ENCODE results near the gene VKORC1L1.
A peak's percentile ranks its signal among the peaks of the same experiment; 100 is the strongest.
"Not testable (repeated sequence)": the region's sequence is repeated elsewhere in the genome, so short reads cannot be mapped to it uniquely, and the experiment has no call there.

VKORC1L1 gene

DNA sequence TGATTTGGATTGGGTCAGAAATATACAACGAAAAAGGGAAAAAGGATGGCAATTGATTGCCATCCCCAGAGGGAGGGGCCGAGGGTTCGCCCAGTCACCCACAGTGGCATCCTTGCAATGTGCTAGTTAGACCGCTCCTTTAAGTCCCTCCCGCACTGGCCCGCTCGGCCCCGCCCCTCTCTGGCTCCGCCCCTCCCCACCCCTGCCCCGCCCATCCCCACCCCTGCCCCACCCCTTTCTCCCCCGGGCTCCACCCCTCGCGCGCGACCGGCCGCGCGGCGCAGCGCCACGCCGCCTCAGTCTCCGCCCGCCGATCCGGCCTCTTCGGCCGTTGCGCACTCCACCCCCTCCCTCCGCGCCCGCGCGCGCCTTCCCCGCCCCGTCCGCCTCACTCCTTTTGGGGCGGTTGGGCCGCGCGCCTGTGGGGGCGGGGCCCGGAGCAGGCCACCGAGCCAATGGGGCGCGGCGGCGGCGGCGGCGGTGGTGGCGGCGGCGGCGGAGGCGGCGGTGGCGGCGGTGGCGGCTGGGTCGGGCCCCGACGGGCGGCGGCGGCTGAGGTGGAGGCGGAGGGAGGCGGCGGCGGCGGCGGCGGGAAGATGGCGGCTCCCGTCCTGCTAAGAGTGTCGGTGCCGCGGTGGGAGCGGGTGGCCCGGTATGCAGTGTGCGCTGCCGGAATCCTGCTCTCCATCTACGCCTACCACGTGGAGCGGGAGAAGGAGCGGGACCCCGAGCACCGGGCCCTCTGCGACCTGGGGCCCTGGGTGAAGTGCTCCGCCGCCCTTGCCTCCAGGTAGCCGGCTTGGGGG lies at the start of gene VKORC1L1:
Gene VKORC1L1, plus strand, starts transcription at position 299 of the 806 bp plus-strand sequence. Its CDS starts 298 bp downstream, at position 597.
- no peaks in the 10 kb centered on the region for H3K9me3 ChIP-seq (ENCODE audit: low read length)
- TF ChIP-seq EZH2 (IDR thresholded peaks at IDR 0.05; ENCODE audit: borderline replicate concordance, low read length), result no peak
- TF ChIP-seq, protein P1, sequence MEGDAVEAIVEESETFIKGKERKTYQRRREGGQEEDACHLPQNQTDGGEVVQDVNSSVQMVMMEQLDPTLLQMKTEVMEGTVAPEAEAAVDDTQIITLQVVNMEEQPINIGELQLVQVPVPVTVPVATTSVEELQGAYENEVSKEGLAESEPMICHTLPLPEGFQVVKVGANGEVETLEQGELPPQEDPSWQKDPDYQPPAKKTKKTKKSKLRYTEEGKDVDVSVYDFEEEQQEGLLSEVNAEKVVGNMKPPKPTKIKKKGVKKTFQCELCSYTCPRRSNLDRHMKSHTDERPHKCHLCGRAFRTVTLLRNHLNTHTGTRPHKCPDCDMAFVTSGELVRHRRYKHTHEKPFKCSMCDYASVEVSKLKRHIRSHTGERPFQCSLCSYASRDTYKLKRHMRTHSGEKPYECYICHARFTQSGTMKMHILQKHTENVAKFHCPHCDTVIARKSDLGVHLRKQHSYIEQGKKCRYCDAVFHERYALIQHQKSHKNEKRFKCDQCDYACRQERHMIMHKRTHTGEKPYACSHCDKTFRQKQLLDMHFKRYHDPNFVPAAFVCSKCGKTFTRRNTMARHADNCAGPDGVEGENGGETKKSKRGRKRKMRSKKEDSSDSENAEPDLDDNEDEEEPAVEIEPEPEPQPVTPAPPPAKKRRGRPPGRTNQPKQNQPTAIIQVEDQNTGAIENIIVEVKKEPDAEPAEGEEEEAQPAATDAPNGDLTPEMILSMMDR (IDR thresholded peaks at IDR 0.05; ENCODE audit: low read length), result no peak
- H3K27ac ChIP-seq (ENCODE audit: low read depth, low read length, poor library complexity, severe bottlenecking), result peak within 1 kb of the TSS; percentile 42
- peak within 1 kb of the TSS; percentile 83 for H3K9ac ChIP-seq (ENCODE audit: low read length)
- peak within 1 kb of the TSS; percentile 91 for H3K4me2 ChIP-seq (ENCODE audit: low read length)
- H3K27me3 ChIP-seq (ENCODE audit: insufficient read depth, low read length), result no peaks in the 10 kb centered on the region
- peaks cover 8% of the 10 kb centered on the region; the same call in 1 of the 2 replicates for H3K36me3 ChIP-seq (ENCODE audit: insufficient read depth, low read length)
- H4K20me1 ChIP-seq (ENCODE audit: insufficient read depth, low read length), result no peaks in the 10 kb centered on the region
- no peaks in the 10 kb centered on the region for H3F3A ChIP-seq (ENCODE audit: insufficient read depth, low read length)
- no peaks in the 10 kb centered on the region for H3K9me2 ChIP-seq (ENCODE audit: low read depth, low read length)
- peaks cover 29% of the 10 kb centered on the region for H3K4me1 ChIP-seq (ENCODE audit: insufficient read depth, low read length, severe bottlenecking)
- peaks cover 23% of the 10 kb centered on the region for H3K79me2 ChIP-seq (ENCODE audit: insufficient read depth, low read length)
- no peak within 1 kb of the TSS for H2AFZ ChIP-seq (ENCODE audit: low read length)
- H3K4me3 ChIP-seq (ENCODE audit: low read depth, low read length, poor library complexity, severe bottlenecking), result peak within 1 kb of the TSS; percentile 86

DNA sequence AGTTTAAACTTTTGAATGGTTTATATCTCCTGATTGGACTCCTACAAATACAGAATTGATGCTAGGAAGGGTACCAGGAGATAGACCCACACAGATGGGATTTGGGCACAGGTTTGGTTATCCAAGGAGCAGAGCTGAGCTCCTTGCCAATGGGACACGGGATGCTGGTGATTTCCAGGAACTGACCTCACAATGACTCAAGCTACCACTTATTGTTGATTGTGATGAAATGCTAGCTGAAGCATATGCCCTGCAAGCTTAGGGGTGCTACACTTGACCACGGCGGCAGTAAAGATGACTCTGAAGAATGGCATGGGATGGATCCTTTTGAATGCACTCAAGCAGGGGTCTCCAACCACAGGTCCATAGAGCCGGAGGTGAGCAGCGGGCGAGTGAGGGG lies 45.5 kb upstream of the VKORC1L1 start:
- no peak overlapping the region for H3K4me3 ChIP-seq (ENCODE audit: low read depth, low read length, poor library complexity, severe bottlenecking)
- TF ChIP-seq, protein P1 (IDR thresholded peaks at IDR 0.05; ENCODE audit: low read length), result no peak
- TF ChIP-seq EZH2 (IDR thresholded peaks at IDR 0.05; ENCODE audit: borderline replicate concordance, low read length), result no peak
- no peak overlapping the region for H3K4me2 ChIP-seq (ENCODE audit: low read length)
- H3K4me1 ChIP-seq (ENCODE audit: insufficient read depth, low read length, severe bottlenecking), result no peaks in the 10 kb centered on the region
- H3K36me3 ChIP-seq (ENCODE audit: insufficient read depth, low read length), result no peaks in the 10 kb centered on the region
- no peaks in the 10 kb centered on the region for H3K9me3 ChIP-seq (ENCODE audit: low read length)
- no peaks in the 10 kb centered on the region for H3K9me2 ChIP-seq (ENCODE audit: low read depth, low read length)
- H3K27ac ChIP-seq (ENCODE audit: low read depth, low read length, poor library complexity, severe bottlenecking), result no peak overlapping the region
- no peak overlapping the region for H3K9ac ChIP-seq (ENCODE audit: low read length)
- H3F3A ChIP-seq (ENCODE audit: insufficient read depth, low read length), result no peaks in the 10 kb centered on the region
- no peaks in the 10 kb centered on the region for H3K27me3 ChIP-seq (ENCODE audit: insufficient read depth, low read length)
- H2AFZ ChIP-seq (ENCODE audit: low read length), result no peak overlapping the region
- no peaks in the 10 kb centered on the region for H4K20me1 ChIP-seq (ENCODE audit: insufficient read depth, low read length)
- H3K79me2 ChIP-seq (ENCODE audit: insufficient read depth, low read length), result no peaks in the 10 kb centered on the region

DNA sequence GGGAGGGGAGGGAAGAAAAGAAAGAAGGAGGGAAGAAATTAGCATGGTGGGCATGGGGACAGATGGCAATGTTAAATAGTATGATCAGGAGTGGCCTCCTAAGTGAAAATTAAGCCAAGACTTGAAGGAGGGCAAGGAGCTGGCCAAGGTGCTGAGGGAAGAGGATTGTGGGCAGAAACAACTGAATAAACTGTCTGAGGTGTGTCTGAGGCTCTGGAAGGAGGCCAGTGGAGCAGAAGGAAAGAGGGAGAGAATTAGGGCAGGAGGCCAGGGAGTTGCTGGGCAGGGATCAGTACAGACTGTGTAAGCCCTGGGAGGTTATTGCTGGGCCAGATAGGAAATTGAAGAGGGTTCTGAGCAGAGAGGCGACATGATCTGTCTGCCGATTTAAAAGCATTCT lies 40.6 kb upstream of the VKORC1L1 start:
- Histone ChIP-seq H2AFZ (ENCODE audit: low read length) (no peak overlapping the region), H3K4me3 (ENCODE audit: low read depth, low read length, poor library complexity, severe bottlenecking) (no peak overlapping the region), H3F3A (ENCODE audit: insufficient read depth, low read length) (no peaks in the 10 kb centered on the region), H3K79me2 (ENCODE audit: insufficient read depth, low read length) (no peaks in the 10 kb centered on the region), H3K9me3 (ENCODE audit: low read length) (no peaks in the 10 kb centered on the region), H3K36me3 (ENCODE audit: insufficient read depth, low read length) (no peaks in the 10 kb centered on the region), H4K20me1 (ENCODE audit: insufficient read depth, low read length) (no peaks in the 10 kb centered on the region), H3K9ac (ENCODE audit: low read length) (no peak overlapping the region), H3K4me1 (ENCODE audit: insufficient read depth, low read length, severe bottlenecking) (no peaks in the 10 kb centered on the region), H3K27ac (ENCODE audit: low read depth, low read length, poor library complexity, severe bottlenecking) (no peak overlapping the region), H3K4me2 (ENCODE audit: low read length) (no peak overlapping the region), H3K27me3 (ENCODE audit: insufficient read depth, low read length) (no peaks in the 10 kb centered on the region), H3K9me2 (ENCODE audit: low read depth, low read length) (no peaks in the 10 kb centered on the region)
- TF ChIP-seq EZH2 (IDR thresholded peaks at IDR 0.05; ENCODE audit: borderline replicate concordance, low read length), result no peak
- TF ChIP-seq, protein P1 (IDR thresholded peaks at IDR 0.05; ENCODE audit: low read length), result no peak

DNA sequence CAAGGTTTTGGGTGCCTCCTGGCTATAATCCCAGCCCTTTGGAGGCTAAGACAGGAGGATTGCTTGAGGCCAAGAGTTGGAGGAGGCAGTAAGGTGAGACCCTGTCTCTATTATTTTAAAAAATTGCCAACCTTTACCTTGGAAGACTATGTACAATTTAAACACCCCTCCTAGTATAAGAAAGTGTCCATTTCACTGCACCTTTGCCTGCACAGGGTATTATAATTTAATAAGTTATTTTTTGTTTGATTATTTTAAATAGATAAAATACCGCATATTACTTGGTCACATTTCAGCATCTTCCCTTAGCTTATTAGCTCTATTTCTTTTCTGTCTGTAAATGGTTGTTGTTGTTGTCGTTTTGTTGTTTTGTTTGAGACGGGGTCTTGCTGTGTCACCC lies 36.2 kb upstream of the VKORC1L1 start:
- H3K4me2 ChIP-seq (ENCODE audit: low read length); H2AFZ ChIP-seq (ENCODE audit: low read length); H3K9me2 ChIP-seq (ENCODE audit: low read depth, low read length); H4K20me1 ChIP-seq (ENCODE audit: insufficient read depth, low read length); H3K4me1 ChIP-seq (ENCODE audit: insufficient read depth, low read length, severe bottlenecking); H3K4me3 ChIP-seq (ENCODE audit: low read depth, low read length, poor library complexity, severe bottlenecking); H3K36me3 ChIP-seq (ENCODE audit: insufficient read depth, low read length); H3K27me3 ChIP-seq (ENCODE audit: insufficient read depth, low read length); H3K27ac ChIP-seq (ENCODE audit: low read depth, low read length, poor library complexity, severe bottlenecking); H3F3A ChIP-seq (ENCODE audit: insufficient read depth, low read length); H3K9ac ChIP-seq (ENCODE audit: low read length); H3K9me3 ChIP-seq (ENCODE audit: low read length); H3K79me2 ChIP-seq (ENCODE audit: insufficient read depth, low read length): not testable (repeated sequence)

DNA sequence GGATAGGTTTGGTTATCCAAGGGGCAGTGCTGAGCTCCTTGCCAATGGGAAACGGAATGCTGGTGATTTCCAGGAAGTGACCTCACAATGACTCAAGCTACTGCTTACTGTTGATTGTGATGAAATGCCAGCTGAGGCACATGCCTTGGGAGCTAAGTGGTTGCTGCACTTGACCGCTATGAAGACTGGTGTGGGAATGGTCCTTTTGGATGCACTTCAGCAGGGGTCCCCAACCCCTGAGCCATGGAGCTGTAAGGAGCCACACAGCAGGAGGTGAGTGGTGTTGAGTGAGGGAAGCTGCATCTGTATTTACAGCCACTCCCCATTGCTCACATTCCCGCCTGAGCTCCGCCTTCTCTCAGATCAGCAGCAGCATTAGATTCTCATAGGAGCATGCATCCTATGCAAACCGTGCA lies 35.3 kb upstream of the VKORC1L1 start:
- not testable (repeated sequence) for H4K20me1 ChIP-seq (ENCODE audit: insufficient read depth, low read length); H3K4me1 ChIP-seq (ENCODE audit: insufficient read depth, low read length, severe bottlenecking); H3K36me3 ChIP-seq (ENCODE audit: insufficient read depth, low read length); H2AFZ ChIP-seq (ENCODE audit: low read length); H3K9me2 ChIP-seq (ENCODE audit: low read depth, low read length); H3K9me3 ChIP-seq (ENCODE audit: low read length); H3K27ac ChIP-seq (ENCODE audit: low read depth, low read length, poor library complexity, severe bottlenecking); H3K9ac ChIP-seq (ENCODE audit: low read length); H3K4me2 ChIP-seq (ENCODE audit: low read length); H3F3A ChIP-seq (ENCODE audit: insufficient read depth, low read length); H3K27me3 ChIP-seq (ENCODE audit: insufficient read depth, low read length); H3K79me2 ChIP-seq (ENCODE audit: insufficient read depth, low read length); H3K4me3 ChIP-seq (ENCODE audit: low read depth, low read length, poor library complexity, severe bottlenecking)
